HepG2 (cell line): ENCODE results near the gene ZFP37.
"Not testable (repeated sequence)": the region's sequence is repeated elsewhere in the genome, so short reads cannot be mapped to it uniquely, and the experiment has no call there.

ENCODE experiments used
- MYC ChIP-seq: sonication (generic); formaldehyde crosslinking; IDR thresholded peaks from 2 replicates; pipeline ENCODE4 v1.9.0; 2021; ENCODE audit warnings: missing genetic modification reagents, borderline replicate concordance
- NFIB ChIP-seq: sonication (generic); formaldehyde crosslinking; IDR thresholded peaks from 2 replicates; pipeline ENCODE4 v1.9.0; 2021; ENCODE audit warnings: missing genetic modification reagents, mild to moderate bottlenecking, borderline replicate concordance
- PBX3 ChIP-seq: sonication (generic); formaldehyde crosslinking; IDR thresholded peaks from 2 replicates; pipeline ENCODE4 v1.8.1; 2023; ENCODE audit warnings: missing genetic modification reagents, inconsistent platforms, borderline replicate concordance
- SIN3A ChIP-seq: IDR thresholded peaks from 2 replicates; pipeline ENCODE4 v1.6.1; 2011; ENCODE audit warnings: low read depth, mild to moderate bottlenecking, control low read depth, low read length, borderline replicate concordance
- ZNF318 ChIP-seq: sonication (generic); formaldehyde crosslinking; IDR thresholded peaks from 2 replicates; pipeline ENCODE4 v1.4.0; 2020; ENCODE audit warnings: mild to moderate bottlenecking, missing genetic modification reagents
- ZNF350 ChIP-seq: sonication (generic); formaldehyde crosslinking; IDR thresholded peaks from 2 replicates; pipeline ENCODE4 v1.4.0; 2020; ENCODE audit warnings: mild to moderate bottlenecking, low read depth, missing genetic modification reagents, borderline replicate concordance
- ZNF552 ChIP-seq: sonication (generic); formaldehyde crosslinking; IDR thresholded peaks from 2 replicates; pipeline ENCODE4 v1.9.0; 2022; ENCODE audit warnings: missing genetic modification reagents, mild to moderate bottlenecking, borderline replicate concordance
- ZNF614 ChIP-seq: IDR thresholded peaks from 2 replicates; pipeline ENCODE4 v1.6.1; 2018; ENCODE audit warnings: missing biosample characterization, missing genetic modification reagents, inconsistent platforms, borderline replicate concordance

- not testable (repeated sequence) for TF ChIP-seq NFIB (CRISPR knock-in tag); ZNF350 (CRISPR knock-in tag); ZNF552 (CRISPR knock-in tag); SIN3A; ZNF318; ZNF614; PBX3; MYC (CRISPR knock-in tag)
Measured at GRCh38 chr9:113062932-113063310, 6.4 kb upstream of the ZFP37 start.
